EH (cell line): ENCODE results near the gene PNKP.

Experiments used
- DNase-seq: peaks from one replicate; pipeline ENCODE4 v3.0.0-alpha.2; 2015; ENCODE audit warnings: low read depth

The PNKP gene

DNA sequence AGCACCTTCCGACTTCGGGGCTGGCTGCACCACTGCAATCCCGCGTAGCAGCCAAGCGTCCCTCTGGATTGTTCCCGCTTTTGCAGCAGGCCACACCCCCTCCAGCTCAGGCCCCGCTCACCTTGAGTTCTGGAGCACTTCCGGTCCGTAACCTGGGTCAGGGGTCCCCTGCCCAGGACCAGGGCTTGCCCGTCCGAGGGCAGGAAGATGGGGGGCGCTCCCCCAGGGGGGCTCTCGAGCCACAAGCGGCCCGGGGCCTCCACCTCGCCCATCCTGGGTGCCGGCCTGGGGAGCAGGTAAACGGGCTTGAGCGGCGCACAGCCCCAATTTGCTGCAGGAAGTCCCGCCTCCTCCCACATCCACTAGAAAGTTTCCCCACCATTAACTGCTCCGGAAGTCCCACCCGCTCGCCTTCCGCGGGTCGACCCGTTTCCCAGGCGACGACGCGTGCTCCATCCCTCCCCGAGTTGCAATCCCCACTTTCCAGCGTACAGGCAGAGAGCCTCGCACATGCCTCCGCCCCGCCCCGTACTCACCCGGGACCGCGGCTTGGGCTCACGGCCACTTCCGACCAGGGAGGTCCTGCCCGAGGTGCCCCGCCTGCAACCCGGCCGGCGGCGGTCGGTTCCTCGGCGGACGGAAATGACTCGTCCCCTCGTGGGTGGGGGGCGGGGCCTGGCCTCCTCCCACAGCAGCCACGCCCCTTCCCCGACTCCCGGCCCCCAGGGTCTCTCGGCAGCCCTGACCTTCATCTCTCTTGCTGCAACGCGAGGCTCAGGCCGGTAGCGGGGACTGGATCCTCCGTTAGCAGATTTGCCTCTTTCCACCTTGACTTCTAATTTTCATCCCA is at the start of gene PNKP:
TSS of gene PNKP (minus strand) at position 644 of the 850 bp plus-strand sequence. CDS start at position 272, 372 bp downstream.
- DNase-seq = peak; percentile 92

GRCh38 chr19:49915271-49915670 is 47.9 kb upstream of the PNKP start:
- no peak for DNase-seq

DNA sequence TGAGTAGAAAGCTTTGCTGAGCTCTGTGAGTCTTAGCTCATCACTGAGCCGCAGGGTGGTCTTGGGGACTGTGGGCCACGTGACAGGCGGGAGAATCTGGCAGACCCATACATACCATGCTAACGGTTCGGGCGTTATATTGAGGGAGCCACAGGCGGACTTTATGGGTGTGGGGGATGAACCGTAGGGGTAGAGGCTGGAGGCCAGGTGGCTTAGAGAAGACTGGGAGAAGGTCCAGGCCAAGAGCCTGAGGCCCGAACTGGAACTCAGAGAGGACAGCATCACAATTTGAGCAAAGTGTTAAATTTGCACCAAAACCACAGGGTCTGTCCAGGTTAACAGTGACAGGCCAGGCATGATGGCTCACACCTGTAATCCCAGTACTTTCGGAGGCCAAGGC is 46.3 kb upstream of the PNKP start:
- DNase-seq = no peak

DNA sequence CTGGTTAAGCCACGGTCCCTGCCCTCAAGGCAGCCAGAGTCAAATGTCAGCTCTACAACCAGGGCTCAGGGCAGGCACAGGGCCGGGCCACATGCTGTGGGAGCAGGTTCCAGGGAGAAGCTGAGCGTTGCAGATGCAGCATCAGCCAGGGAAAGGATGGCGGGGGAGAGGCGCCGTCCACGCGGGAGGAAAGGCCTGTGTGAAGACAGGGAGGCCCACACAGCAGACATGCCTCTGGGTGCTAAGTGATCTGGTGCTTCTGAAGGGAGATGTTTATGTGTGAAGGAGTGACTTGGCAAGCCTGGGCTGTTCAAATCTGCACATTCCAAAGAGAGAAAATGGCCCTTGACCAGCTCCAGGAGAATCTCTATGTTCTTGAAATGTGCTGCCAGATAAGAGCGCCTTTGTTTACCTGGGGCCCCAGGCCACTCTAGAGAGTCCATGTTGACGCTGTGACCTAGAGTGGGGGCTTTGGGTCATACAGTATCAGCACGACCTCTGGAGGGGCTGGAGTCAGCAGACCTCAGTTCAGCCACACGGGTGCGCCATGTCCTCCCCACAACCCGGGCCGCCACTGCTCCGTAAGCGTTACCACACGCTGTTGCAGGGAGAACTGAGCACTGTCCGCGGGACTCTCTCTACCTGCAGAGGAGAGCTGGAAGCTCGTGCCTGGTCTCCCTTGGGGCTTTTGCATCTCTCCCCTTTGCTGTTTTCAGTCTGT is 45.7 kb upstream of the PNKP start:
- DNase-seq = no peak

- no peak for DNase-seq
Measured at GRCh38 chr19:49911381-49912145, 44.2 kb upstream of the PNKP start.

DNA sequence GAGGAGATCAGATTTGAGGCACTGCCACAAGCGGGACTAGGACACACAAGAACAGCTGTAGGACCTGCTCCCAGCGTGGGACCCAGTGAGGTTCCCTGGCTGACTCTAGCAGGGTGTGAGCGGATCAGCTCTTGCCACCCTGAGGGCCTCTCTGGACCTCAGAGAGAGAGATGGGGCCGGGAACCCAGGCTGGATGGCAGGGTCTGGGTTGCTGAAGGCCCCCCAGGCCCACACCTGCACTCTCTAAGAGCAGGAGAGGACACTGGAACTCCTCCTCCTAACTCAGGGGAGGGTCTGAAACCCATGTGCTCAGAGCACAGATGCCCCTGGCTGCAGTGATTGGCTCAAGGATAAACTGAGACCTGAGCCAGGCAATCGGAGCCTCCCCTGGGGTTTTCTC is 42.8 kb upstream of the PNKP start:
- DNase-seq = no peak

DNA sequence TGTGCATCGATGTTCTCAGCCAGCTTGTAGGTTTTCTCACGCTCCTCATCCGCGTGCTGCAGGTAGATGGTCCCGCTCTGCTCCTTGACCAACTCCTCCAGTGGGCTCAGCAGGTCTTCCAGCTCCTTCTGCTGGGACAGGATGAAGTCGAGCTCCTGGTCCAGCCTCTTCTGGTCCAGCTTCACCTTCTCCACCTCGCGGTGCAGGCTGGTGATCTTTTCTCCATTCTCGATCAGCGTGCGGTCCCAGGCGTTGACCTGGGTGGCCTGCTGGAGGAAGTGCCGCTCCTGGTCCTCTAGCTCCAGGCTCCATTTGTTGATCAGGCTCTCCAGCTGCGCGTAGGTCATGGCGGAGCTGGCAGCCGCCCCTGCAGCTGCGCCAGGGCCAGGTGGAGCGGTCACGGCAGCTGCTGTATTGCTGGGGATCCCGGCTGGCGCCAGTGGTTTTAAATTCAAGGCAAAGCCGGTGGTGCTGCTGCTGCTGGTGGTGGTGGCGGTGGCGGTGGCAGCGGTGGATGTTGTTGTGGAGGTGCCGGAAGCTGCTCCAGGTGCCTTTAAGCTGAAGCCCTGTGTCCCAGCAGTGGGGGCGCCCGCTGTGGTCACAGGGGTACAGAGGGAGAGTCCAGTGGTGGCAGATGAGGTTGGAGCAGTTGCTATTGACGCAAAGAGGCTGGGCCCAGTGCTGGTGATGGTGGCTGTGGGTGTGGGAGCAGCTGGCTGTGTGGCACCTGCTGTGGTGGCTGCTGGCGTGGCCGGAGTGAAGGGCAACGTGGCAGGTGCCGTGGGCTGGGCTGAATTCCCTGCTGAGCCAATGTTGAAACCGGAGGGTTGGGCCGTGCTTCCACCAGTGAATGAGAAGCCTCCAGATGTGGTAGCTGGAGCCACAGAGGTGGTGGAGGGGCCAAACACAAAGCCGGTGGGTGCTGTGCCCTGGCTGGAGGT is 41.4 kb upstream of the PNKP start:
- DNase-seq = no peak

GRCh38 chr19:49907745-49908446 is 40.5 kb upstream of the PNKP start:
- no peak for DNase-seq

DNA sequence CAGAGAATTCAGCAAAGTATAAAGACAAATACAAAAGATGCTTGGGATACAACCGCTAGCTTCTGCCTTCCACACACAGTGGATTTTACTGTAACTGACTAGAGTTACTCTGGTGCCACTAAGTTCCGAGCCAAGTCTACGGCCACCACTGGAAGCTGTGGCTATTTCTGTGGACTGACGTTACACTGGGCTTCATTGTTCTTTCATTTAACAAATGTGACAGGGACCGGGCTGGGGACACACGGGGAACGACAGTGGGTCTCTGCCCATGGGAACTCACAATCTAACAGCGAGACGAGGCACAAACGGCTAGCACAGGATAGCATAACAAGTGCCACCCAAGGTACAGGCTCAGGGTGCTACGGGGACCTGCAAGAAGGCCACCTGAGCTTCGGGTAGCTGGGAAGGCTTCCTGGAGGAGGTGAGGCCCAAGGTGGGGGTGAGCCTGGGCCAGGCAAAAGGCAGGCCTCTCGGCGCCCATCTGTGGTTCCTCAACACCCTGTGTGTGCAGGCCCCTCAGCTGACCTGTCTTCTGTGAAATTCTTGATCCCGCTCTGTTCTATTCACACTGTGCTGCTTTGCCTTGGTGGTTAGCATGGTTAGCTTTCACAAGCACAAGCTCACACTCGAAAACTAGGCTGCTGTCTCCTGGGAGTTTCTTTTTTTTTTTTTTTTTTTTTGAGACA is 39.6 kb upstream of the PNKP start:
- DNase-seq = no peak

DNA sequence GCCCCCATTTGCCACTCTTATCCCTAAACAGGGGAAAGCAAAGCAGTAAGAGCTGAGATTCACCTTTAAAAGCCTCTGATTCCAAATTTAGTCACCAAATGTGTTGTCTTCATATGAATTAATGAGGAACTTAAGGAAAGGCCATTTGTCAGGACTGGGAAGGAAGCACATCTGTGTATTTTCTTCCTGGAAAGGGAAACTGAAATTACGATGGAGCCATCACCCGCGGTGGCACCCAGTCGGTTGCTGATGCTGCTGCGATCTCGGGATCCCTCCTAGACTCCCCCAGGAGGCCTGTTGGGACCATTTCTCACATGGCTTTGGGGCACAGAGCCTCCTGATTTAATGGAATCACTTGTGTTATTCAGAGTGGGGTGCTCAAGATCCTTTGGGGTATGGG is 36.8 kb upstream of the PNKP start:
- no peak for DNase-seq

- peak; percentile 25 for DNase-seq
Measured at GRCh38 chr19:49896863-49897621, 29.7 kb upstream of the PNKP start, which contains the start of gene IL4I1. Gene IL4I1 (minus strand): TSS chr19:49896887. CDS start chr19:49896160, 727 bp downstream.

DNA sequence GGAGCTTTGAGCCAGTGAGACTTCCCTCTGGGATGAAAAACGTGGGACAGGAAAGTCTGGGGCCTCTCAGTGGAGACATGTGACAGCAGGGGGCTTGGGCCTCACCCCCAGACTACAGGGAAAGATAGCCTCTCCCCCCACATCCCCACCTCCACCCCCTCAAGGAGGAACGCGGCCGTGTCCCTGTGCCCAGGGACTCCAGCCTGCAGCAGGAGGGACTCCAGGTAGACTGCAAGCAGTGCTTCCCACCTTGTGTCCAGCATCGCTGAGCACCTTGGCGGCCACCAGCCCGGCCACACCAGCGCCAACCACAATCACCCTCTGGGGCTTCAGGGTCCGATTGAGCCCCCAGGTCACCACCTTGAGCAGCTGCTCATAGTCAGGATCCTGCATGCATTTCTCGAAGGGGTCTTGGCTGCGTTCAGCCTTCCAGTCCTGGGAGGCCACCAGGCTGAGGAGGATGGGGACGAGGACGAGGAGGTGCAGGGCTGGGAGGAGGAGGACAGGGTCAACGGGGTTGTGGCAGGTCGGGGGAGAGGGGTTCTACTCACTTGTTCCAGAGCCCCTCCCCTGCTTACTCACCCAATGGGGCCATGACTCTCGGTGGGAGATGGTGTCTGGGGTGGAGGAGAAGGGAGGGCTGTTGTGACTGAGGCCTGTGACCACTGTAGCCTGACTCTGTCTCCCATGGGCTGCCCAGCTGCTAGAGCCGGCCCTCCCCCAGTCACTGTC is 28.4 kb upstream of the PNKP start:
- no peak for DNase-seq

GRCh38 chr19:49894879-49895565 is 27.6 kb upstream of the PNKP start:
- no peak for DNase-seq

DNA sequence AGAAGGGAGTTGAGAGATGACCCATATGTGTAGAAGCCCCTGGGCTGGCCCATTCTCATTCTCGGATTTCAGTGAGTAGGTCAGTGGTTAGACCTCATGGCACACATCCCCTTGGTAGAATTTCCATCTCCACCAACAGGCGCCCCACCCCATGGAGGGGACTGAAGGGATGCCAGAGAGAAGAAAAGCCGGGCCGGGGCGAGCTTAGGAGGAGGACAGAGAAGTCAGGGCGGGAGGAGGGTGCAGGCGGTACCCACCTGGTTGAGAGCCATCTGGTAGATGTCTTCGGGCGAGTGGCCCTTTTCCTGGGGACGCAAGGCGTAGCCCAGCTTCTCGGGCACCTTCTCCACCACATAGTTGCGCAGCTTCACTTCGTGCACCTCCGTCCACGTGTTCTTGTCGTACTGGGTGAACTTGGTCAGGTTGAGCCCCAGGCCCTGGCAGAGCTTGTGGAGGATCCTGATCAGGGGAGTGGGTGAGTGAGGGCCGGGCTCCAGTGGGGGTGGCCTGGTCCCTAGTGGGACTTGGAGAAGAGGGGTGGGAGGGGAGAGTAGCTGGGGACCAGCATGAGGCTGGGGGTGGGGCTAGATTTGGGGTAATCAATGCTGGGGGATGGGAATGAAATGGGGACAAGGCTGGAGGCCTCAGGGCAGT is 26.8 kb upstream of the PNKP start:
- no peak for DNase-seq

DNA sequence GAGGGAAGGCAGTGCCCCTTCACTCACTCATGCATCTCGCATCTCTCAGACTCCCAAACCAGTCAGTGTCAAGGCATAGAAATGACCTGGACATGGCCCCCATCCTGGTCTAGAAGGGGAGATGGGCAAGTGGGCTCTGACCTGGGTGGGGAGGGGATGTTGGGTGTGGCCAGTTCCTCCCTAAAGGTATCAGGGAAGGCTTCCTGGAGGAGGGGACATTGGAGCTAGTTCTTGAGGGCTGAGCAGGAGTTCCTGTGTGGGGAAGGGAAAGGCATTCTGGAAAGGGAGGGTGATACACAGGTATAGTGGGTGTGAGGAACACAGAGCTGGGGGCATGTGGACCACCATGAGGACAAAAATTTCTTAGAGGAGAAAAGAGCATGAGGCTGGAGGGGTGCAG is 25.3 kb upstream of the PNKP start:
- no peak for DNase-seq

DNA sequence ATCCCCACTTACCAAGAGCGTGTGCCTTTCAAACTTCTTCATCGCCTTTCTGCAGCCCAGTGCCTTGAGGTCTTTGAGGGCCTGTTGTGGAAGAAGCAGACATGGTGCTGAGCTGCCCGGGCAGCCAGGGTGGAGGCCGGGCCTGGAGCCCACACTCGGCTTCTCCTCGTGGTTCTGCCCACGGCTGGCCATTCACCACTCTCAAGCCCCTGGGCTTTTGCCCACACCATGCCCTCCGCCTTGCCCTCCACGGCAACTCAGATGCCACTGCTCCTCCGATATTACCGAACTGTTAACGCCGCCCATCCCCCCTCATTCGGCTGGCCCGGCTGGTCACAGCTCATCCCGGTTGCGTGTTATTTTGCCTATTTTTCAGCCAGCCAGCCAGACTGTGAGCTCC is 24.0 kb upstream of the PNKP start:
- DNase-seq = no peak
